GM12878 (cell line): Measurements from ENCODE around the gene MCMBP. TPM values are rescaled to one million over a fixed set of nuclear protein-coding genes. Genes with fewer than 3 reads are reported as not detected.

ENCODE experiments used
- ATAC-seq: fragments of 200-7000 bp; cut with Tn5 transposase; 3 replicates; pipeline ENCODE4 v1.9.1; 2020; ENCODE audit warnings: mild to moderate bottlenecking, moderate library complexity
- BruUV-seq: library from RNA; stranded (reverse); fragments of 400-500 nt; replicated peaks from 2 replicates; lab custom pipeline; 2021; lab: Mats Ljungman, UMichigan
- CTCF ChIA-PET: fragments of 300-600 bp; sonication (Branson Sonifier 250); formaldehyde crosslinking; extraction: SDS; loops from one replicate; lab custom pipeline; 2021; ENCODE audit warnings: inconsistent platforms; lab: Yijun Ruan, JAX
- POLR2A ChIA-PET: fragments of 350-600 bp; formaldehyde crosslinking; extraction: SDS; loops from one replicate; lab custom pipeline; 2021; ENCODE audit warnings: inconsistent platforms; lab: Charles Lee
- RAD21 ChIA-PET: fragments of 300-600 bp; sonication (Branson Sonifier 250); formaldehyde crosslinking; loops from one replicate; lab custom pipeline; 2023; ENCODE audit warnings: antibody characterized with exemption; ENCODE audit not compliant: unreplicated experiment; lab: Charles Lee
- SMC1A ChIA-PET: fragments of 300-600 bp; sonication (Branson Sonifier 250); formaldehyde crosslinking; loops from one replicate; lab custom pipeline; 2023; ENCODE audit not compliant: unreplicated experiment, uncharacterized antibody; lab: Charles Lee
- DNase-seq: peaks from one replicate; pipeline ENCODE4 v3.0.0-alpha.2; 2011; ENCODE audit warnings: low read depth, low spot score
- FAIRE-seq: peaks from 3 replicates; lab custom pipeline; 2011; peaks lifted over from hg19 to GRCh38; lab: Jason Lieb, UNC
- H2AFZ ChIP-seq: 2 replicates; pipeline ENCODE4 v1.6.0; 2011; ENCODE audit warnings: low read depth, low read length, control low read depth; ENCODE audit not compliant: control insufficient read depth
- H3K27ac ChIP-seq: 2 replicates; pipeline ENCODE4 v1.5.1; 2011; ENCODE audit warnings: control low read depth; ENCODE audit not compliant: control insufficient read depth, insufficient read depth
- H3K27me3 ChIP-seq, 2 experiments: replicated peaks in 1 of 2; 2 replicates each; pipeline versions ENCODE4 v1.6.0 to v1.6.1; 2011; ENCODE audit warnings: low read length in 1 of 2; ENCODE audit not compliant: control insufficient read depth in 2 of 2, insufficient read depth in 2 of 2
- H3K36me3 ChIP-seq, 2 experiments: 2 replicates each; pipeline ENCODE4 v1.5.1; 2011; ENCODE audit warnings: low read length in 1 of 2; ENCODE audit not compliant: control insufficient read depth in 2 of 2, insufficient read depth in 2 of 2
- H3K4me1 ChIP-seq: 2 replicates; pipeline ENCODE4 v1.6.1; 2011; ENCODE audit warnings: mild to moderate bottlenecking, low read length, moderate library complexity, mixed read lengths; ENCODE audit not compliant: control insufficient read depth, insufficient read depth
- H3K4me2 ChIP-seq: 2 replicates; pipeline ENCODE4 v1.6.0; 2011; ENCODE audit warnings: control low read depth; ENCODE audit not compliant: control insufficient read depth, insufficient read depth
- H3K4me3 ChIP-seq: fragments of 200-600 bp; sonication (generic); 2 replicates; pipeline ENCODE4 v1.5.1; 2016
- H3K79me2 ChIP-seq: 2 replicates; pipeline ENCODE4 v1.6.0; 2011; ENCODE audit warnings: low read length; ENCODE audit not compliant: control insufficient read depth, insufficient read depth
- H3K9ac ChIP-seq: 2 replicates; pipeline ENCODE4 v1.8.0; 2011; ENCODE audit warnings: low read length, control low read depth, mixed read lengths; ENCODE audit not compliant: control insufficient read depth, insufficient read depth
- H3K9me3 ChIP-seq: replicated peaks from 3 replicates; pipeline ENCODE4 v1.5.1; 2011; ENCODE audit warnings: mild to moderate bottlenecking, low read length; ENCODE audit not compliant: control insufficient read depth, insufficient read depth
- H4K20me1 ChIP-seq: 2 replicates; pipeline ENCODE4 v1.6.0; 2011; ENCODE audit not compliant: control insufficient read depth, insufficient read depth
- IRF5 ChIP-seq: fragments of 450-650 bp; IDR thresholded peaks from 2 replicates; pipeline ENCODE4 v1.6.1; 2017; ENCODE audit warnings: borderline replicate concordance
- MLLT1 ChIP-seq: fragments of 450-650 bp; IDR thresholded peaks from 2 replicates; pipeline ENCODE4 v1.6.1; 2016; ENCODE audit warnings: mild to moderate bottlenecking
- NFIC ChIP-seq: IDR thresholded peaks from 2 replicates; pipeline ENCODE4 v1.6.1; 2012; ENCODE audit warnings: low read depth, mild to moderate bottlenecking, inconsistent platforms, low read length, moderate library complexity
- SUZ12 ChIP-seq: fragments of 200-600 bp; sonication (generic); IDR thresholded peaks from one replicate; pipeline ENCODE4 v1.6.1; 2018; ENCODE audit warnings: antibody characterized with exemption, mild to moderate bottlenecking; ENCODE audit not compliant: unreplicated experiment
- YBX1 ChIP-seq: fragments of 450-650 bp; IDR thresholded peaks from 2 replicates; pipeline ENCODE4 v1.6.1; 2016; ENCODE audit warnings: antibody characterized with exemption
- WGBS: methylation state at CpG from one replicate; pipeline ENCODE4 v1.1.6; 2016; ENCODE audit warnings: low lambda C conversion rate; ENCODE audit not compliant: insufficient replicate concordance, insufficient coverage; ENCODE audit errors: missing lambda C conversion rate; 5-methylcytosine and 5-hydroxymethylcytosine counted together
- in situ Hi-C: fragments of 300-500 bp; cut with MboI; formaldehyde crosslinking; loops from 9 replicates; pipeline ENCODE4 v1.14.3; 2018; ENCODE audit warnings: mixed read lengths
- intact Hi-C: fragments of 100-400 bp; cut with micrococcal nuclease; formaldehyde crosslinking; loops from one replicate; pipeline ENCODE4 v1.14.2; 2022; ENCODE audit not compliant: unreplicated experiment
- polyA plus RNA-seq, 11 experiments: library from polyadenylated mRNA; depleted of rRNA in 4 of 11; unstranded in 6 of 11; stranded (reverse) in 5 of 11; fragments of >200 nt; fragmentation: Nextera tagmentation in 4 of 11; fragmentation: Illumina TruSeq in 1 of 11; extraction: Ambion mirVana in 4 of 11; extraction: Trizol in 1 of 11; gene quantifications; 1 replicate in 1 of 11; 2 replicates in 10 of 11; pipeline versions ENCODE4 v1.2.1 to v1.2.3, GENCODE V29; 2011 to 2016; ENCODE audit warnings: inconsistent platforms in 2 of 11, missing spikeins in 2 of 11, low read depth in 1 of 11
- total RNA-seq, 4 experiments: library from RNA; depleted of rRNA in 3 of 4; stranded (reverse); fragments of >200 nt in 3 of 4; fragmentation: Illumina TruSeq in 1 of 4; extraction: Trizol in 1 of 4; gene quantifications; 2 replicates each; pipeline versions ENCODE4 v1.2.1 to v1.2.3, GENCODE V29; 2013 to 2021

The MCMBP gene
- total and polyA plus RNA-seq, 10 of the 15 experiments (the other 5 are each of a cell fraction or from before 2014, with no cell fraction given), result 7.6 to 93.1 (median 75.7) TPM

- ATAC-seq, result no peak
- SMC1A ChIA-PET, result interaction anchor here (0.6 to 1.8 kb wide), 10 partner anchors 9 to 162 kb away, joined by 3 to 7 read pairs (median 4); no protein-coding TSS in a partner anchor
- no peaks in the 10 kb centered on the region for H3K79me2 ChIP-seq
- peaks cover 15 to 37% of the 10 kb centered on the region in 2 experiments for H3K36me3 ChIP-seq
- POLR2A ChIA-PET, result no interaction called here
- H3K4me1 ChIP-seq, result no peaks in the 10 kb centered on the region
- H3K27ac ChIP-seq, result no peak overlapping the region
- no peak for FAIRE-seq
- no TSS peak for BruUV-seq
- H3K4me3 ChIP-seq, result no peak overlapping the region
- H3K9me3 ChIP-seq, result no peaks in the 10 kb centered on the region
- intact Hi-C loops, result no loop called here
- CTCF ChIA-PET, result interaction anchor here (1.0 to 1.7 kb wide), 4 partner anchors 10 to 163 kb away, joined by 4 to 8 read pairs (median 6); no protein-coding TSS in a partner anchor
- no peak for DNase-seq
- whole genome bisulfite sequencing, result 83% methylated on average over 6 of the region's 6 CpGs
- H4K20me1 ChIP-seq, result no peaks in the 10 kb centered on the region
- no peak overlapping the region for H3K4me2 ChIP-seq
- no peak overlapping the region for H2AFZ ChIP-seq
- TF ChIP-seq MLLT1, result no peak
- TF ChIP-seq NFIC, result no peak
- TF ChIP-seq SUZ12, result no peak
- no peak for TF ChIP-seq YBX1
- no peak for TF ChIP-seq IRF5
- TF ChIP-seq, all 136 proteins: peak for 0
- no peak overlapping the region for H3K9ac ChIP-seq
- no peaks in the 10 kb centered on the region for H3K27me3 ChIP-seq
- in situ Hi-C loops, result no loop called here
- RAD21 ChIA-PET, result interaction anchor here (0.6 kb wide), 1 partner anchor 12 kb away, joined by 6 read pairs; no protein-coding TSS in a partner anchor
Measured at GRCh38 chr10:119849031-119849789, 23.4 kb downstream of the MCMBP start.
